Neural progenitor cell (in vitro differentiated cells): ENCODE results near the gene NBAS. TPM values are rescaled to one million over a fixed set of nuclear protein-coding genes. Genes with fewer than 3 reads are reported as not detected.
"Not testable (repeated sequence)": the region's sequence is repeated elsewhere in the genome, so short reads cannot be mapped to it uniquely, and the experiment has no call there.

ENCODE experiments used
- DNase-seq: peaks from one replicate; pipeline ENCODE4 v3.0.0-alpha.2; 2016; ENCODE audit warnings: low spot score
- H2AFZ ChIP-seq: fragments of 200-600 bp; sonication (generic); replicated peaks from 2 replicates; pipeline ENCODE4 v1.6.1; 2016; ENCODE audit warnings: antibody characterized with exemption
- H3F3A ChIP-seq: fragments of 200-600 bp; sonication (generic); 2 replicates; pipeline ENCODE4 v1.6.1; 2016; ENCODE audit warnings: antibody characterized with exemption, low read depth
- H3K27ac ChIP-seq: fragments of 200-600 bp; sonication (generic); 2 replicates; pipeline ENCODE4 v1.5.1; 2016; ENCODE audit warnings: mild to moderate bottlenecking
- H3K27me3 ChIP-seq: fragments of 200-600 bp; sonication (generic); 2 replicates; pipeline ENCODE4 v1.6.1; 2016; ENCODE audit warnings: mild to moderate bottlenecking, moderate library complexity
- H3K36me3 ChIP-seq: fragments of 200-600 bp; sonication (generic); 2 replicates; pipeline ENCODE4 v1.5.1; 2016
- H3K4me1 ChIP-seq: fragments of 200-600 bp; sonication (generic); 2 replicates; pipeline ENCODE4 v1.6.1; 2016; ENCODE audit warnings: mixed run types
- H3K4me2 ChIP-seq: fragments of 200-600 bp; sonication (generic); 2 replicates; pipeline ENCODE4 v1.6.1; 2016
- H3K4me3 ChIP-seq: fragments of 200-600 bp; sonication (generic); 2 replicates; pipeline ENCODE4 v1.5.1; 2016
- H3K79me2 ChIP-seq: fragments of 200-600 bp; sonication (generic); 2 replicates; pipeline ENCODE4 v1.6.1; 2016; ENCODE audit warnings: low read depth
- H3K9ac ChIP-seq: fragments of 200-600 bp; sonication (generic); 2 replicates; pipeline ENCODE4 v1.6.1; 2016
- H3K9me3 ChIP-seq: fragments of 200-600 bp; sonication (generic); 2 replicates; pipeline ENCODE4 v1.5.1; 2016; ENCODE audit warnings: low read depth
- H4K20me1 ChIP-seq: fragments of 200-600 bp; sonication (generic); 2 replicates; pipeline ENCODE4 v1.6.1; 2016; ENCODE audit warnings: low read depth
- H3K27ac Mint-ChIP-seq: 3 replicates; pipeline ENCODE4 v1.8.0; 2021; ENCODE audit warnings: mixed read lengths
- H3K27me3 Mint-ChIP-seq: 2 replicates; pipeline ENCODE4 v1.8.0; 2022; ENCODE audit warnings: low read depth, mild to moderate bottlenecking, inconsistent platforms, moderate library complexity, mixed read lengths; ENCODE audit not compliant: insufficient read depth
- H3K36me3 Mint-ChIP-seq: 3 replicates; pipeline ENCODE4 v1.8.0; 2021; ENCODE audit warnings: mixed read lengths
- H3K4me1 Mint-ChIP-seq: 3 replicates; pipeline ENCODE4 v1.8.0; 2021; ENCODE audit warnings: mixed read lengths
- H3K4me3 Mint-ChIP-seq: 3 replicates; pipeline ENCODE4 v1.8.0; 2021; ENCODE audit warnings: mild to moderate bottlenecking, moderate library complexity, mixed read lengths
- H3K9me3 Mint-ChIP-seq: 3 replicates; pipeline ENCODE4 v1.8.0; 2020; ENCODE audit warnings: mixed read lengths
- CTCF ChIP-seq: fragments of 200-600 bp; sonication (generic); IDR thresholded peaks from 2 replicates; pipeline ENCODE4 v1.5.1; 2017; ENCODE audit warnings: antibody characterized with exemption, mild to moderate bottlenecking
- EZH2 ChIP-seq: fragments of 200-600 bp; sonication (generic); IDR thresholded peaks from 2 replicates; pipeline ENCODE4 v1.6.1; 2017; ENCODE audit warnings: antibody characterized with exemption, mild to moderate bottlenecking, moderate library complexity
- EZH2phosphoT487 ChIP-seq: fragments of 200-600 bp; sonication (generic); IDR thresholded peaks from 2 replicates; pipeline ENCODE4 v1.6.1; 2017; ENCODE audit warnings: antibody characterized with exemption
- total RNA-seq: library from RNA; depleted of rRNA; stranded (reverse); fragments of >200 nt; gene quantifications from 2 replicates; pipeline ENCODE4 v1.2.3, GENCODE V29; 2015; ENCODE audit warnings: low replicate concordance

The NBAS gene
- total RNA-seq, 1 donor from 2014 or later, result 58.0 TPM

- H3K27ac ChIP-seq, result no peak overlapping the region
- H3K9me3 ChIP-seq, result no peaks in the 10 kb centered on the region
- TF ChIP-seq EZH2 (no peak), EZH2phosphoT487 (no peak)
- no peaks in the 10 kb centered on the region for H3K79me2 ChIP-seq
- H3K27me3 ChIP-seq, result no peaks in the 10 kb centered on the region
- Mint-ChIP-seq H3K4me1 (peaks cover 12% of the 10 kb centered on the region), H3K9me3 (peaks cover 13% of the 10 kb centered on the region), H3K4me3 (no peak overlapping the region), H3K27me3 (no peaks in the 10 kb centered on the region), H3K36me3 (peaks cover 11% of the 10 kb centered on the region), H3K27ac (no peak overlapping the region)
- H3K4me1 ChIP-seq, result peaks cover 15% of the 10 kb centered on the region
- no peaks in the 10 kb centered on the region for H4K20me1 ChIP-seq
- no peak overlapping the region for H3K9ac ChIP-seq
- DNase-seq, result no peak
- no peaks in the 10 kb centered on the region for H3F3A ChIP-seq
- no peaks in the 10 kb centered on the region for H3K36me3 ChIP-seq
- no peak overlapping the region for H3K4me3 ChIP-seq
- no peak overlapping the region for H2AFZ ChIP-seq
- no peak overlapping the region for H3K4me2 ChIP-seq
Observed at GRCh38 chr2:15260835-15261234, 300.3 kb downstream of the NBAS start.

GRCh38 chr2:15260196-15260595, 300.9 kb downstream of the NBAS start:
- H2AFZ ChIP-seq, result no peak overlapping the region
- H3K4me2 ChIP-seq, result no peak overlapping the region
- no peak overlapping the region for H3K27ac ChIP-seq
- TF ChIP-seq EZH2phosphoT487 (no peak), CTCF (no peak), EZH2 (no peak)
- H3K9ac ChIP-seq, result no peak overlapping the region
- no peaks in the 10 kb centered on the region for H3K36me3 ChIP-seq
- Mint-ChIP-seq H3K36me3 (peaks cover 11% of the 10 kb centered on the region), H3K27ac (peak overlapping the region; percentile 59), H3K4me3 (no peak overlapping the region), H3K27me3 (no peaks in the 10 kb centered on the region), H3K4me1 (peaks cover 12% of the 10 kb centered on the region), H3K9me3 (peaks cover 13% of the 10 kb centered on the region)
- H3K4me1 ChIP-seq, result peaks cover 15% of the 10 kb centered on the region
- H3K79me2 ChIP-seq, result no peaks in the 10 kb centered on the region
- no peaks in the 10 kb centered on the region for H3K27me3 ChIP-seq
- H3K4me3 ChIP-seq, result no peak overlapping the region
- H4K20me1 ChIP-seq, result no peaks in the 10 kb centered on the region
- no peaks in the 10 kb centered on the region for H3F3A ChIP-seq
- H3K9me3 ChIP-seq, result no peaks in the 10 kb centered on the region
- DNase-seq, result no peak

DNA sequence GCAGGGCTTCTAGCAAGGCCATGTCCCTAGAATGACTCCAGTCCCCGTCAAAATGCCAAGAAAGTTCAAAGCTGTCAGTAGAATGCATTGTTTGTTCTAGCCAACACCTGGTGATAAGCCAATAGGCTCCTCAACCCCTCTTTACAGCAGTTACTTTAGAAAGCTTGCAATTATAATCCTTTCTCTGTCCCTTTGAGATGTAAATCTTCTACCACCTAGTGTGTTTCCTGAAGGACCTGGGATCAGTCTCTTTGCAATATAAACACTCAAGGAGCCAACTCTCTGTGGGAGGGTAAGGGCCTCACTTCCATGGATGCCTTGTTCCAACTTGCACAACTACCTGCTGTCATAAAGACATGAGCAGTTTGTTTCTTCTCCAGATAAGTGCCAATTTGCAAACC, 301.8 kb downstream of the NBAS start:
- TF ChIP-seq EZH2 (no peak), CTCF (no peak), EZH2phosphoT487 (no peak)
- no peaks in the 10 kb centered on the region for H3K27me3 ChIP-seq
- H3K79me2 ChIP-seq, result no peaks in the 10 kb centered on the region
- Mint-ChIP-seq H3K4me3 (no peak overlapping the region), H3K27ac (no peak overlapping the region), H3K27me3 (no peaks in the 10 kb centered on the region), H3K9me3 (peaks cover 13% of the 10 kb centered on the region), H3K36me3 (peaks cover 11% of the 10 kb centered on the region), H3K4me1 (peaks cover 12% of the 10 kb centered on the region)
- no peak overlapping the region for H2AFZ ChIP-seq
- H3K36me3 ChIP-seq, result no peaks in the 10 kb centered on the region
- H3K9ac ChIP-seq, result no peak overlapping the region
- peak; percentile 5 for DNase-seq
- no peak overlapping the region for H3K4me3 ChIP-seq
- H3K27ac ChIP-seq, result no peak overlapping the region
- no peaks in the 10 kb centered on the region for H4K20me1 ChIP-seq
- H3K4me2 ChIP-seq, result peak overlapping the region; percentile 50
- peaks cover 15% of the 10 kb centered on the region for H3K4me1 ChIP-seq
- no peaks in the 10 kb centered on the region for H3K9me3 ChIP-seq
- no peaks in the 10 kb centered on the region for H3F3A ChIP-seq

- H3K36me3 ChIP-seq, H4K20me1 ChIP-seq, H3K9ac ChIP-seq, H3F3A ChIP-seq, H3K4me2 ChIP-seq, H3K79me2 ChIP-seq, H3K4me3 ChIP-seq, H3K27me3 ChIP-seq, DNase-seq, H3K27me3 Mint-ChIP-seq, H3K4me3 Mint-ChIP-seq, H3K27ac Mint-ChIP-seq, H3K27ac ChIP-seq, H2AFZ ChIP-seq, H3K9me3 ChIP-seq: not testable (repeated sequence)
- peaks cover 13% of the 10 kb centered on the region for H3K9me3 Mint-ChIP-seq
- peaks cover 15% of the 10 kb centered on the region for H3K4me1 ChIP-seq
- H3K36me3 Mint-ChIP-seq, result peaks cover 11% of the 10 kb centered on the region
- H3K4me1 Mint-ChIP-seq, result peaks cover 12% of the 10 kb centered on the region
Observed at GRCh38 chr2:15258385-15258784, 302.7 kb downstream of the NBAS start.
